22Rv1 (cell line): ENCODE data around the gene ST8SIA3.
"Not testable (repeated sequence)": the region's sequence is repeated elsewhere in the genome, so short reads cannot be mapped to it uniquely, and the experiment has no call there.

Experiments used
- H3K27ac ChIP-seq: fragments of 450-650 bp; 2 replicates; pipeline ENCODE4 v1.5.1; 2017
- CTCF ChIP-seq: fragments of 450-650 bp; IDR thresholded peaks from 2 replicates; pipeline ENCODE4 v1.5.1; 2017; ENCODE audit warnings: mild to moderate bottlenecking
- ZFX ChIP-seq: fragments of 450-650 bp; IDR thresholded peaks from 2 replicates; pipeline ENCODE4 v1.6.1; 2017; ENCODE audit warnings: antibody characterized with exemption, borderline replicate concordance

The ST8SIA3 gene

DNA sequence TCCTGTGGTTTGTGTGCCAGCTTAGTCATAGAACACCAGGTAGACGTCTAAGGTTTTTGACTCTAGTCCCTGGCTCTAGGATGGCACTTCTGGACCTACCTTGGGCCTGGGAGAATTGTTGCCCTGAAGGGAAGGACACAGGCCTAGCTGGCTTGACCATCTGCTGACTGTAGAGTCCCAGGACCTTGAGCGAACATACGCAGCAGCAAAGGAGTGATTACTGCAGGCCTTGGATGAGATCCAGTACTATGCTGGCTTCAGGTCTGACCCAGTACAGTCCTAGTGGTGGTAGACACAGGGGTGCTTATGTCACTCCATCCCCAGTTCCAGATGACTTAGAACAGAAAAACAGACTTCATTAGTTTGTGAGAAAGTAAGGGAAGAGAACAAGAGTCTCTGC is 37.7 kb downstream of the ST8SIA3 start:
- no peak overlapping the region for H3K27ac ChIP-seq

DNA sequence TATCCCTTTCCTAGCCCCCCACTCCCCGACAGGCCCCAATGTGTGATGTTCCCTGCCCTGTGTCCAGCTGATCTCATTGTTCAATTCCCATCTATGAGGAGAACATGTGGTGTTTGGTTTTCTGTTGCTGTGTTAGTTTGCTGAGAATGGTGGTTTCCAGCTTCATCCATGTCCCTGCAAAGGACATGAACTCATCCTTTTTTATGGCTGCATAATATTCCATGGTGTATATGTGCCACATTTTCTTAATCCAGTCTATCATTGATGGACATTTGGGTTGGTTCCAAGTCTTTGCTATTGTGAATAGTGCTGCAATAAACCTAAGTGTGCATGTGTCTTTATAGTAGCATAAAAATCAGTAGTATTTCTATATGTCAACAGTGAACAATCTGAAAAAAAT is 42.4 kb downstream of the ST8SIA3 start:
- not testable (repeated sequence) for H3K27ac ChIP-seq

More for the DNA sequence above, 37.7 kb downstream of the ST8SIA3 start:
- TF ChIP-seq ZFX (no peak), CTCF (no peak)

- H3K27ac ChIP-seq: not testable (repeated sequence)
These were observed 44.5 kb downstream of the ST8SIA3 start for GRCh38 chr18:57396831-57397230.

- no peak for TF ChIP-seq CTCF
- no peak for TF ChIP-seq ZFX
- no peak overlapping the region for H3K27ac ChIP-seq
These were observed 45.2 kb downstream of the ST8SIA3 start for GRCh38 chr18:57397440-57398132.

DNA sequence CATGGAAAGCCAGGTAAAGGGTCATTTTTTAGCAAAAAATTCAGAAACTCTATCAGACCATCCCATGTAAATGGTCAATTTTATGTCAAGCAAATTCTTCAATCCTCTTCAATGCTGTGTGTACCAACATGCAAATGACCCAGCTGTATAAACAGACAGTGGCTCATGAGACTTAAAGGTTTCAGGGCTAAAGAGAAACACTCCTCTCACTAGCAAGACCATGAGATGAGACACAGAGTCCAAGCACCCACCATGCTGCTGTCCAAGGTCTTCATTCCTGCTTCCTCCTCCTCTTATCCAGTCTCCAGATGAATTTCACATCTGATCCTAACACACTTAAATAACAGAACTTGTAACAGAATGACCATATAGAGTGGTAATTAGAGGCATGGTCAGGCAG is 52.0 kb downstream of the ST8SIA3 start:
- no peak overlapping the region for H3K27ac ChIP-seq
- TF ChIP-seq ZFX (no peak), CTCF (no peak)

- no peak overlapping the region for H3K27ac ChIP-seq
- TF ChIP-seq ZFX (no peak), CTCF (no peak)
These were observed 57.3 kb downstream of the ST8SIA3 start for GRCh38 chr18:57409650-57410049.

DNA sequence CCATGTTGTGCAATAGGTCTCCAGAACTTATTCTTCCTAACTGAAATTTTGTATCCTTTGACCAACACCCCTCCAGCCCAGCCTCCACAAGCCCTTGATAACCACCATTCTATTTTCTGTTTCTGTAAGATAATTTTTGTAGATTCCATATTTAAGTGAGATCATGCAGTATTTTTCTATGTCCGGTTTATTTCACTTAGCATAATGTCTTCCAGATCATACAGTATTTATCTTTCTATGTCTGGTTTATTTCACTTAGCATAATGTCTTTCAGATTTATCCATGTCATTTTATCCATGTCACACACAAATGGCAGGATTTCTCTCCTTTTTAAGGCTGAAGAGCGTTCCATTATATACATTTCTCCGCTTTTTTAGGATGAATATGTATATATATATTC is 58.4 kb downstream of the ST8SIA3 start:
- H3K27ac ChIP-seq: no peak overlapping the region
- TF ChIP-seq CTCF: no peak
- no peak for TF ChIP-seq ZFX

DNA sequence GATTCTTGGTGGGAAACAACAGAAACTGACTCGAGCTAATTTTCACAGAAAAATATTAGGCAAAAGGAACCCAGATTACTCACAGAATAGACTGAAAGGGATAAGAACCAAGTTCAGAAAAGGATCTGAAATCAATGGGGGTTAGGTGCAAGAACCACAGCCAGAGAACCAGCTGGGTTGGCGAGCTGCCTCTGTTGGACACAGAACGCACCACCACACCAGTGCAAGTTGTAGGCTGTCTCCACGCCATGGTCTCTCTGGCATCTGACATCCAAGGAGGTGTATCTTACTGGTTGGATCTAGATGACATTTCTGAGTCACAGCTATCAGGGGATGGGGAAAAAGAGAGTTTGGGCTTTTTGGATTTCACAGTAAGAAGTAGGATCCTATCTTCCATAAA is 64.2 kb downstream of the ST8SIA3 start:
- TF ChIP-seq CTCF (no peak), ZFX (no peak)
- H3K27ac ChIP-seq: no peak overlapping the region
